K562 (cell line): ENCODE measurements around the gene POLR2H. TPM values are rescaled to one million over a fixed set of nuclear protein-coding genes. Genes with fewer than 3 reads are reported as not detected.

Experiments
- ATAC-seq: fragments of 200-7000 bp; cut with Tn5 transposase; 3 replicates; pipeline ENCODE4 v1.9.1; 2020; ENCODE audit warnings: moderate library complexity
- BruUV-seq: library from RNA; stranded (reverse); fragments of 400-500 nt; replicated peaks from 2 replicates; lab custom pipeline; 2021; lab: Mats Ljungman, UMichigan
- CTCF ChIA-PET: fragments of 300-600 bp; formaldehyde crosslinking; extraction: SDS; loops from one replicate; lab custom pipeline; 2021; ENCODE audit warnings: low intra/inter-chr PET ratio; lab: Yijun Ruan, JAX
- POLR2A ChIA-PET: fragments of 300-600, 350-650 bp; sonication (Branson Sonifier 250); formaldehyde crosslinking; extraction: SDS; loops from one replicate; lab custom pipeline; 2021; ENCODE audit warnings: antibody characterized with exemption, inconsistent platforms; lab: Yijun Ruan, JAX
- DNase-seq, 4 experiments: peaks; one replicate each; pipeline versions ENCODE4 v3.0.0 to v3.0.0-alpha.2; 2011 to 2018; ENCODE audit warnings: low spot score in 3 of 4, mixed read lengths in 3 of 4; ENCODE audit errors: extremely low read depth in 1 of 4
- FAIRE-seq: peaks from 2 replicates; lab custom pipeline; 2011; peaks lifted over from hg19 to GRCh38; lab: Jason Lieb, UNC
- H2AFZ ChIP-seq: 2 replicates; pipeline ENCODE4 v1.6.0; 2011; ENCODE audit warnings: low read depth, low read length, control low read depth, inconsistent platforms
- H3K27ac ChIP-seq: fragments of 200-600 bp; 3 replicates; pipeline ENCODE4 v1.8.0; 2011; ENCODE audit warnings: low read depth, mild to moderate bottlenecking, control low read depth, inconsistent platforms, low read length, moderate library complexity, mixed read lengths; ENCODE audit errors: extremely low read depth
- H3K27me3 ChIP-seq, 2 experiments: fragments of 300-600 bp in 1 of 2; 2 replicates in 1 of 2; 3 replicates in 1 of 2; pipeline versions ENCODE4 v1.6.0 to v1.8.0; 2011; ENCODE audit warnings: inconsistent platforms in 2 of 2, low read length in 2 of 2, mild to moderate bottlenecking in 1 of 2, mixed read lengths in 1 of 2, moderate library complexity in 1 of 2; ENCODE audit not compliant: control insufficient read depth in 2 of 2, insufficient read depth in 2 of 2
- H3K36me3 ChIP-seq: fragments of 300-600 bp; 3 replicates; pipeline ENCODE4 v1.8.0; 2011; ENCODE audit warnings: mild to moderate bottlenecking, low read length, inconsistent platforms; ENCODE audit not compliant: control insufficient read depth, insufficient read depth
- H3K4me1 ChIP-seq, 2 experiments: fragments of 200-600 bp in 1 of 2; replicated peaks in 1 of 2; 2 replicates in 1 of 2; 3 replicates in 1 of 2; pipeline versions ENCODE4 v1.5.1 to v1.8.0; 2011; ENCODE audit warnings: inconsistent platforms in 2 of 2, low read length in 2 of 2, mild to moderate bottlenecking in 1 of 2, mixed read lengths in 1 of 2, moderate library complexity in 1 of 2; ENCODE audit not compliant: control insufficient read depth in 2 of 2, insufficient read depth in 2 of 2
- H3K4me2 ChIP-seq: 2 replicates; pipeline ENCODE4 v1.6.1; 2011; ENCODE audit warnings: low read length, control low read depth, inconsistent platforms, mixed read lengths; ENCODE audit not compliant: insufficient read depth
- H3K4me3 ChIP-seq: fragments of 200-600 bp; sonication (generic), shearing (Covaris generic); 2 replicates; pipeline ENCODE4 v1.5.1; 2016; ENCODE audit warnings: control low read depth, inconsistent platforms
- H3K79me2 ChIP-seq: fragments of 200-600 bp; 3 replicates; pipeline ENCODE4 v1.8.0; 2011; ENCODE audit warnings: low read length, inconsistent platforms; ENCODE audit not compliant: control insufficient read depth, insufficient read depth
- H3K9ac ChIP-seq, 2 experiments: 2 replicates each; pipeline versions ENCODE4 v1.6.0 to v1.6.1; 2011; ENCODE audit warnings: low read depth in 2 of 2, low read length in 2 of 2, control low read depth in 1 of 2, inconsistent platforms in 1 of 2, mild to moderate bottlenecking in 1 of 2, mixed read lengths in 1 of 2; ENCODE audit not compliant: insufficient read depth in 1 of 2
- H3K9me1 ChIP-seq: one replicate; pipeline ENCODE4 v1.6.0; 2011; ENCODE audit warnings: inconsistent platforms, mild to moderate bottlenecking, low read length, moderate library complexity; ENCODE audit not compliant: control insufficient read depth, insufficient read depth
- H3K9me3 ChIP-seq: replicated peaks from 2 replicates; pipeline ENCODE4 v1.5.1; 2011; ENCODE audit warnings: low read depth, low read length, inconsistent platforms; ENCODE audit not compliant: control insufficient read depth, insufficient read depth
- H4K20me1 ChIP-seq: replicated peaks from 2 replicates; pipeline ENCODE4 v1.6.1; 2011; ENCODE audit warnings: low read length, inconsistent platforms, mixed read lengths; ENCODE audit not compliant: control insufficient read depth, insufficient read depth
- ASH1L ChIP-seq: fragments of 450-650 bp; IDR thresholded peaks from 2 replicates; pipeline ENCODE4 v1.6.1; 2018; ENCODE audit warnings: borderline replicate concordance, mild to moderate bottlenecking, low read depth; ENCODE audit not compliant: partially characterized antibody
- ETS2 ChIP-seq: IDR thresholded peaks from 2 replicates; pipeline ENCODE4 v1.6.1; 2016; ENCODE audit warnings: borderline replicate concordance, missing genetic modification characterization, mild to moderate bottlenecking, moderate library complexity, missing compliant biosample characterization; ENCODE audit not compliant: poor library complexity, severe bottlenecking
- GABPB2 ChIP-seq: fragments of 250-450 bp; sonication (Bioruptor Pico); conservative IDR thresholded peaks from 2 replicates; pipeline ENCODE4 v1.5.1; 2021; ENCODE audit warnings: mild to moderate bottlenecking
- KLF10 ChIP-seq: fragments of 250-450 bp; sonication (Bioruptor Pico); IDR thresholded peaks from 2 replicates; pipeline ENCODE4 v1.6.1; 2021; ENCODE audit warnings: matching md5 sums
- MBD2 ChIP-seq: sonication (generic); IDR thresholded peaks from 2 replicates; pipeline ENCODE4 v1.6.1; 2016; ENCODE audit warnings: low read depth, borderline replicate concordance
- NBN ChIP-seq: fragments of 450-650 bp; IDR thresholded peaks from 2 replicates; pipeline ENCODE4 v1.6.1; 2016; ENCODE audit warnings: low read depth, mild to moderate bottlenecking
- SIRT6 ChIP-seq: IDR thresholded peaks from one replicate; pipeline ENCODE4 v1.6.1; 2012; ENCODE audit warnings: low read depth, mild to moderate bottlenecking, control low read depth, inconsistent platforms, low read length, moderate library complexity
- SMARCB1 ChIP-seq: IDR thresholded peaks from 2 replicates; pipeline ENCODE4 v1.6.1; 2011; ENCODE audit warnings: improper control_type of control experiment, low read depth; ENCODE audit not compliant: insufficient read length
- SRSF7 ChIP-seq: fragments of 200-400 bp; formaldehyde crosslinking; optimal IDR thresholded peaks from 2 replicates; pipeline ENCODE3; 2017; ENCODE audit warnings: mild to moderate bottlenecking, low read depth, low read length
- TARDBP ChIP-seq: fragments of 450-650 bp; IDR thresholded peaks from 2 replicates; pipeline ENCODE4 v1.6.1; 2016
- ZBTB8A ChIP-seq: fragments of 450-650 bp; IDR thresholded peaks from 2 replicates; pipeline ENCODE4 v1.6.1; 2018; ENCODE audit warnings: mild to moderate bottlenecking, moderate library complexity; ENCODE audit not compliant: partially characterized antibody
- ZNF224 ChIP-seq: sonication (generic); formaldehyde crosslinking; IDR thresholded peaks from 2 replicates; pipeline ENCODE4 v1.8.0; 2022; ENCODE audit warnings: mild to moderate bottlenecking, missing genetic modification reagents
- WGBS: fragments of 100-300 bp; shearing (Covaris generic); methylation state at CpG from one replicate; pipeline ENCODE4 v1.1.6; 2016; ENCODE audit warnings: low coverage, mixed read lengths; ENCODE audit not compliant: insufficient coverage; ENCODE audit errors: missing lambda C conversion rate; 5-methylcytosine and 5-hydroxymethylcytosine counted together
- in situ Hi-C: fragments of 300-500 bp; cut with MboI; formaldehyde crosslinking; loops from 4 replicates; pipeline ENCODE4 v1.15.0; 2018; ENCODE audit warnings: inconsistent platforms, mixed read lengths
- intact Hi-C: fragments of 100-400 bp; cut with micrococcal nuclease; formaldehyde crosslinking; loops from 2 replicates; pipeline ENCODE4 v1.14.2; 2022
- polyA plus RNA-seq, 8 experiments: library from polyadenylated mRNA; depleted of rRNA in 4 of 8; stranded (reverse) in 5 of 8; unstranded in 3 of 8; fragments of >200 nt; fragmentation: Nextera tagmentation in 2 of 8; fragmentation: Illumina TruSeq in 1 of 8; extraction: Ambion mirVana in 2 of 8; extraction: Trizol in 1 of 8; gene quantifications; 2 replicates each; pipeline versions ENCODE4 v1.2.1 to v1.2.3, GENCODE V29; 2011 to 2014; ENCODE audit warnings: inconsistent platforms in 1 of 8, missing spikeins in 1 of 8
- total RNA-seq, 7 experiments: library from RNA; depleted of rRNA in 6 of 7; stranded (reverse); fragments of >200 nt in 6 of 7; fragmentation: Illumina TruSeq in 2 of 7; extraction: Trizol in 2 of 7; gene quantifications; 2 replicates each; pipeline versions ENCODE4 v1.2.1 to v1.2.3, GENCODE V29; 2011 to 2021; ENCODE audit warnings: low replicate concordance in 1 of 7
- TF ChIP-seq, protein P1 (sequence below), 2 experiments: fragments of 450-650 bp in 1 of 2; sonication (generic) in 1 of 2; formaldehyde crosslinking in 1 of 2; IDR thresholded peaks in 1 of 2; conservative IDR thresholded peaks in 1 of 2; 2 replicates each; pipeline versions ENCODE4 v1.6.1 to v1.8.1; 2016 to 2023; ENCODE audit warnings: mild to moderate bottlenecking in 2 of 2, moderate library complexity in 2 of 2, inconsistent platforms in 1 of 2, missing genetic modification reagents in 1 of 2
- TF ChIP-seq, protein P2 (sequence below): fragments of 450-650 bp; IDR thresholded peaks from 2 replicates; pipeline ENCODE4 v1.7.0; 2016; ENCODE audit warnings: borderline replicate concordance

Gene POLR2H
- total and polyA plus RNA-seq, 9 of the 15 experiments (the other 6 are each of a cell fraction or from before 2014, with no cell fraction given): 128 to 512 (median 220) TPM

DNA sequence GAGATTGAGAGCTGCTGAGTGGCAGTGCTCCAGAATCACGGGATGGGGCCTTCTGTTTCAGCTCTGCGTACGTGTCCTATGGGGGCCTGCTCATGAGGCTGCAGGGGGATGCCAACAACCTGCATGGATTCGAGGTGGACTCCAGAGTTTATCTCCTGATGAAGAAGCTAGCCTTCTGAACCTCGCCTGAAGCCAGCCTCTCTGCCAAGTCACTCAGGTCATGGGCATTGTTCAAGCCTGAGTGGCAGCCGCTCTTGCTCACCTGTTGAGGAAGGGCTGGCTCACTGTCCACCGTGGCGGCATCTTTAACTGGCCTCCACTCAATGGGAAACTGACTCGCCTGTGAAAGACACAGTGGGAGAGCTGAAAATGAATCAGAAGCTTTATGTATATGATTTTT lies 6.6 kb downstream of the POLR2H start:
- Histone ChIP-seq H2AFZ (no peak overlapping the region), H3K36me3 (peaks cover 52% of the 10 kb centered on the region), H3K27ac (no peak overlapping the region), H3K4me3 (no peak overlapping the region), H3K9ac (no peak overlapping the region), H3K9me1 (peaks cover 3% of the 10 kb centered on the region), H3K4me1 (peaks cover 4 to 7% of the 10 kb centered on the region in 2 experiments; a peak in 3 of 5 replicates), H3K27me3 (no peaks in the 10 kb centered on the region; a peak in 1 of 5 replicates), H3K79me2 (peaks cover 21% of the 10 kb centered on the region), H3K4me2 (no peak overlapping the region), H4K20me1 (0 out of 2 replicates have a peak, but pooled peaks cover 7% of the 10 kb centered on the region), H3K9me3 (no peaks in the 10 kb centered on the region)
- BruUV-seq: no TSS peak
- WGBS: 93% methylated on average over 9 of the region's 9 CpGs
- ChIA-PET CTCF (no interaction called here), POLR2A (interaction anchor here (0.7 to 1.6 kb wide), 4 partner anchors 9 to 239 kb away, joined by 3 to 7 read pairs (median 3); no protein-coding TSS in a partner anchor)
- in situ Hi-C loops (no loop called here), intact Hi-C loops (no loop called here)
- no peak for TF ChIP-seq ASH1L
- no peak for TF ChIP-seq ZNF224 (CRISPR knock-in tag)
- TF ChIP-seq SRSF7: no peak
- TF ChIP-seq NBN: no peak
- TF ChIP-seq MBD2: no peak
- no peak for TF ChIP-seq KLF10 (CRISPR knock-in tag)
- TF ChIP-seq ETS2 (tag): no peak
- no peak for TF ChIP-seq GABPB2
- no peak for TF ChIP-seq ZBTB8A
- TF ChIP-seq, protein P1, sequence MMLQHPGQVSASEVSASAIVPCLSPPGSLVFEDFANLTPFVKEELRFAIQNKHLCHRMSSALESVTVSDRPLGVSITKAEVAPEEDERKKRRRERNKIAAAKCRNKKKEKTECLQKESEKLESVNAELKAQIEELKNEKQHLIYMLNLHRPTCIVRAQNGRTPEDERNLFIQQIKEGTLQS (IDR thresholded peaks at IDR 0.05): no peak
- TF ChIP-seq, protein P1 (CRISPR knock-in tag; conservative IDR thresholded peaks at IDR 0.05): no peak
- TF ChIP-seq SMARCB1: no peak
- TF ChIP-seq SIRT6: no peak
- TF ChIP-seq, protein P2, sequence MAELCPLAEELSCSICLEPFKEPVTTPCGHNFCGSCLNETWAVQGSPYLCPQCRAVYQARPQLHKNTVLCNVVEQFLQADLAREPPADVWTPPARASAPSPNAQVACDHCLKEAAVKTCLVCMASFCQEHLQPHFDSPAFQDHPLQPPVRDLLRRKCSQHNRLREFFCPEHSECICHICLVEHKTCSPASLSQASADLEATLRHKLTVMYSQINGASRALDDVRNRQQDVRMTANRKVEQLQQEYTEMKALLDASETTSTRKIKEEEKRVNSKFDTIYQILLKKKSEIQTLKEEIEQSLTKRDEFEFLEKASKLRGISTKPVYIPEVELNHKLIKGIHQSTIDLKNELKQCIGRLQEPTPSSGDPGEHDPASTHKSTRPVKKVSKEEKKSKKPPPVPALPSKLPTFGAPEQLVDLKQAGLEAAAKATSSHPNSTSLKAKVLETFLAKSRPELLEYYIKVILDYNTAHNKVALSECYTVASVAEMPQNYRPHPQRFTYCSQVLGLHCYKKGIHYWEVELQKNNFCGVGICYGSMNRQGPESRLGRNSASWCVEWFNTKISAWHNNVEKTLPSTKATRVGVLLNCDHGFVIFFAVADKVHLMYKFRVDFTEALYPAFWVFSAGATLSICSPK: no peak
- no peak for TF ChIP-seq TARDBP
- FAIRE-seq (no peak), DNase-seq (no peak), ATAC-seq (no peak)
